Raji (cell line): Measurements from ENCODE around the gene RSKR.
A peak's percentile ranks its signal among the peaks of the same experiment; 100 is the strongest.

Experiments
- POLR2A ChIP-seq: IDR thresholded peaks from 2 replicates; pipeline ENCODE4 v1.6.1; 2011; ENCODE audit warnings: low read depth, low read length, control low read depth; ENCODE audit not compliant: insufficient read depth

The RSKR gene

DNA sequence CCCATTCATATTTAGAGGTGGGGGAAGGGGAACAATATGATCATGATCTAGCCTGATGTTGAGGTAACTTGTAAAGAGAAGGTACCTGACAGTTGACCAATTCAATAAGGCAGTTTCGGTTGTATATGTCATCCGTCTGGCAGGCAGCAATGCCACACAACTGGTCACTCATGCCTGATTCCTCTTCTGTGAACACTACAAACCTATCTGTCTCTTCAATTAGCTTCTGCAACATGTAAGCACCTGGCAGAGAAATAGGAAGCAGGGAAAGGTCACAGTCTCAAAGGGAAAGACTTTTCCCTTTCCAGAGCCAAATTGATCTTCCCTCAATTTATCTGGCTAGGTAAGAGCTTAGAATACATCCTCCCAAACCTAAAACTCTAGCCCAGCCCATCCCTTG is 10.2 kb upstream of the RSKR start:
- no peak for TF ChIP-seq POLR2A

DNA sequence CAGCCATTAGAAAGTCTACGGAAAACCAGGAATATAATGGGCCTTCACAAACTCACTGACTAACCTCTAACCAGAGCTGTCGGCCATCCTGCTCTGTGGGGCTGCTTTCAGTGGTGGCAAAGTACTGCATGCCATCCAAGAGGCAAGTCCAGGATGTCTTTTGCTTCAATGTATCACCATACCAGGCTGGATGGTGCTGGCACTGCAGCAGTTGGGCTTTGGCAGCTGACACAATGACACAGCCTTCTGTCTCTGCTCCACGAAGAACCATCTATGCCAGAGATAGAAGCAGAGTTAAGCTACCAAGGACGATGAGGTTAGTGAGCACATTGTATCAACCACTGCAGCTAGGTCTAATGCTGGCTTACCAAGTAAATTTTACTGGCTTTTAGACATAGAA is 9.7 kb upstream of the RSKR start:
- TF ChIP-seq POLR2A = no peak

DNA sequence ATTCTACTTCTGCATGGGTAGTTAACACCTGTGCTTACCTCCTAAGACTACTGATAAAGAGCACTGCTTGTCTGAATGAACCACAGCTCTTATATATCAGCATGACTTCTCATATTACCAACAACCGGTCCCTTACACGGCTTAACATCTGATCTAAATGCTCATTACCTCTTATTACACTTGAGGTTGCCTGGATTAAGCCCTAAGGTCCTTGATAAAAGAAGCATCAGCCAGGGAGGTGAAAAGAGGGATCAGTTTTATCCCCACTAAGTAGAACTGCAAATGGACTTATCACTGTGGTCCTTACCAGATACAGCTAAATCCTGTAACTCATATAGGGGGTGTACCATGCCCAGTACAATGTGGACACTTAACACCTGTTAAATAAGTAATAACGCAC is 8.2 kb upstream of the RSKR start:
- TF ChIP-seq POLR2A = no peak

DNA sequence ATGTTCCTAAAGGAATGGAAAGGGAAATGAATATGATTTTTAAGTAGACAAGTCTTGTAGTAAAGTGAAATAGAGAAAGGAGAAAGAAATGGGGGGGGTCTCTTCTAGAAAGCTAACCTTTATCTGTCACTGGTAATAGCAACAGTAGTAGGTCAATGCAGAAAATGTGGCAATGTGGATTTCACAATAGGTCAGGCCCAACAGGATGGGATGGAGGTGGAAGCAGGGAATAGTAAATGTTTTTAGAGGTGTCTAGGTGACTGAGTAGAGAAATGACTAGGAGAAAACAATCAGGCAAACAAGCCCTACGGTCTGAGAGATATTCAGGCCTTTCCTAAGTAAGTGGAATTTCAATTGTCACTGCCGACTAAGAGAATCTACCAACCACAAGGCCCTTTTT is 6.0 kb upstream of the RSKR start:
- TF ChIP-seq POLR2A = no peak

DNA sequence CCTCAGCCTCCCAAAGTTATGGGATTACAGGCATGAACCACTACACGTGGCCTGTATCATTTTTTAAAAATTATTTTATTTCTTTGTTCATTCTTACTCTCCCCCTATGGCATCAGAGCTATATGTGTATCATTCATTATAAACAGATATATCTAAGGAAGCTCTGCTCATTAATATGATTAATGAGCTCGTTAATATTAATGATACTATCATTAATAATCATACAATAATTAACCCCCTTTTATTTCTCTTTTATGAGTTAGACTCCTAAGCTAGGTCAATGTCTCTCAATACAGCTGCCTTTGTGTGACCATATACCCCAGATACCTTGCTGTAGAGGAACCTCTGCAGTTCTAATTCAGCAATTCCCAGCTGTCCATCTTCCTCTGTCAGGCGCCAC is 4.5 kb upstream of the RSKR start:
- TF ChIP-seq POLR2A = no peak

DNA sequence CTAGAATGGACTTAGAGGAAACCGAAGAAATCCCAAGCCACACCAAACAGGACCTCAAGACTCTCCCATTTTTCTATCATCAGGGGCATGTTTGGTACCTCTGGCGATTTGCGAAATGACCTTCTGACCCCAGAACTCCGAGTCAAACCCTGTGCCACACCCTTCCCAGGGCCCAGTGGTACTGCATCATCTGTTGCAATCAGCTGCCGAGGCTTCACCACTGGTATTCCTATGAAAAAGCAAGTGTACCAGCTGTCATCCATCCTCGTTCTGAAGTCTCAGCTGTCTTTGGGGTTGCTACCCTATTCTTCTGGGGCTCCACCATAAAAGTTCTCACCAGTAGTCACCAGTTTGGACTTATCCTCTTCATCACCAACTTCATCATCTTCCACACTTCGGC is 2.3 kb upstream of the RSKR start:
- TF ChIP-seq POLR2A = no peak

DNA sequence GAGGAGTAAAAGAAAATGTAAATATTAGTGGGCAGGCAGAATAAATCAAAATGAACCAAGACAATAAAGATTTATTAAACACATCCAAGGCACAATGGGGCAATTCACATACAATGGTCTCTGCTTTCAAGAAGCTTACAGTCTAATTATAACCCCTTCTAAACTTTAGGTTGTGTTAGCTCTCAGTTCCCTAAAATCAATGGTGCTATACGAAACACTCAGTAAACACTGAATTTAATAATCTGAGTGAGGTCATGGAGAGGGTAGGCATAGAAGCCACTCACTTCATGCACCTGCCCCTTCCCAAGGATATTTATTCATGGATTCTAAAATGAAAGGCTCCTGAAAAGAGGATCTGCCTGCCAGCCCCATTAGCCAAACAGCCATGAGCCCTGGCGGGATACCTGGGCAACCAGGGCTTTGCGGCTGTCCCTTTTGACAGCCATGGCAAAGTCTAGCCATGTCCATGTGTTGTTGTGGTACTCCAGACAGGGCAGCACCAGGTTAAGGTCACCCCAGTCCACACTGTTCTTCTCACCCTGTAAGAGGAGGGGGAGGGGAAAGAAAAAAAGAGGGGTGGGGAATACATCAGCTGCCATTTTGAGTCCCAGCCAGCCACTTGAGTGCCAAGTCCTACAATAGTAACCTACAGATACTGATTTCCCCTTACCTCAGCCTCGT is 1.4 kb upstream of the RSKR start:
- TF ChIP-seq POLR2A = no peak

DNA sequence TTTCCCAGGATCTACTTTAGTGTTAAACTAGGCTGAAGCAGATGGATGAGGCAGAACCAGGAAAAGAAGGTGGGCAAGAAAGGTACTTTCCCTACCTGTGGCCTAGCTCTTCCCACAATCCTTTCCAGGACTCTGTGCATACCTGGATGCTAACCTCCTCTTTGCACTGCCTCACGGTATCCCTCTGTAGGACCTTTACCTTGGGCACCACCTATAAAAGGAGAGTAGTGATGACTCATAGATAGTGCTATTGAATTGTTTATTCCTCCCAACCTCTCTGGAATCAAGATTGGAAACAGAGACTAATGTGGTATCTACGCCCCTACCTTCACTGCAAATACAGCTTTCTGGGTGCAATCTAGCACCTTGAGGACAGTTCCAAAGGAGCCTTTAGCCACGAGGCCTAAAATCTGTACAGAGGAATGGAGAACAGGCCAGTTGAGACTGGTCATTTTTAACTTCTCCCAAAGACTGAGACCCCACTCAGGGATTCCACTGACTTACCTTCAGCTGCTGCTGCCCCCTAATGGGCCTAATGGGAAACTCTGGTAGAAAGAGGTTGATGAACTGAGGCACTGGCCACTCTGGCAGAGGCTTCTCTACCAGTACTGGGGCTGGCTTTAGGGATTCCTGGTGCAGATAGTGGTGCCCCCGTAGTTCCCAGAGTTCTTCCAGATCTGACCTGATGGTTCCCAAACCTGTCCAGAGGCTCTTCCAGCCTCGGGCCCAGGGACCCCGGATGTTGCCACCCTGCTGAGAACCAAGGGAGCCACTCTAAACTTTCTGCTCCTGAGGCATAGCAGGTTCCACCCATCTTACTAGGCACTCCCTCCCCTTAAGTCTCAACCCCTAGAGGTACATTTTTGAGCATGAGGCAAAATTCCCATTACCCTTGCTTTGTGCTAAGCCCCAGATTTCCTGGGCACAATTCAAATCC is 781 bp downstream of the RSKR start:
- TF ChIP-seq POLR2A = no peak

DNA sequence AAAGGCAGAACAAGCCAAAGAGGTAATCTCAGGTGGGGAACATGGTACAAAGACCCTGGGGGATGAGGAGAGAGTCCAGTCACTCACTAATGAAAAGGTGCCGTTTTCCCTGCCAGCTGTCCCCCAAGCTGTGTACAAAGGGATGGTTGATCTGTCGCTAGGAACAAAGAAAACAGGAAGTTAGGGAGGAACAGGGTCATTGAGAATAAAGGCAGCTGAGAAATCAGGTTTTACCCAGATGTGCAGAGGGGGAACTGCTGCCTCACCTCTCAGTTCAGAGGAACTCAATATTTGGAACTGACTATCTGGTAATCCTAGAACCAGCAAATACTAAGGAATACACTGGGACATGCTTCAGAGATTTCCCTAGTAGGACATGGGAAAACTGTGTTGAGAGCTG is 1.5 kb downstream of the RSKR start:
- no peak for TF ChIP-seq POLR2A

DNA sequence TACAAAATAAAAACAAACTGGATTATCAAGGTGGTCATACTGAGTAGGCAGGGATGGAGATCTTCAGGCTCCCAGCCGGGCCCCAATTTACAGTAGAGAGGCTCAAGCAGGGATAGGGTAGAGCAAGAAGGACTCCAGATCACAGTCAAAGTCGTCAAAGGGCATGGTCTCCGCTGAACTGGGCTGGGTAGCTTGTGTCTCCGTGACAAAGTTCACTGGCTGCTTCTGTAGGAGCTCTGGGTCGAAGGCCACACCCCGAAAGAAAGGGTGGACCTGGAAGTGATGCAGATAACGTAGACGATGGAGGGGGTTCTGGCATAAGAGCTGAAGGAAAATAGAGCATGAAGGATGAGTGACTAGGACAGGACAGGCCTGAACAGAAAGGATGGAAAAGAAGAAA is 3.6 kb downstream of the RSKR start:
- TF ChIP-seq POLR2A = no peak

DNA sequence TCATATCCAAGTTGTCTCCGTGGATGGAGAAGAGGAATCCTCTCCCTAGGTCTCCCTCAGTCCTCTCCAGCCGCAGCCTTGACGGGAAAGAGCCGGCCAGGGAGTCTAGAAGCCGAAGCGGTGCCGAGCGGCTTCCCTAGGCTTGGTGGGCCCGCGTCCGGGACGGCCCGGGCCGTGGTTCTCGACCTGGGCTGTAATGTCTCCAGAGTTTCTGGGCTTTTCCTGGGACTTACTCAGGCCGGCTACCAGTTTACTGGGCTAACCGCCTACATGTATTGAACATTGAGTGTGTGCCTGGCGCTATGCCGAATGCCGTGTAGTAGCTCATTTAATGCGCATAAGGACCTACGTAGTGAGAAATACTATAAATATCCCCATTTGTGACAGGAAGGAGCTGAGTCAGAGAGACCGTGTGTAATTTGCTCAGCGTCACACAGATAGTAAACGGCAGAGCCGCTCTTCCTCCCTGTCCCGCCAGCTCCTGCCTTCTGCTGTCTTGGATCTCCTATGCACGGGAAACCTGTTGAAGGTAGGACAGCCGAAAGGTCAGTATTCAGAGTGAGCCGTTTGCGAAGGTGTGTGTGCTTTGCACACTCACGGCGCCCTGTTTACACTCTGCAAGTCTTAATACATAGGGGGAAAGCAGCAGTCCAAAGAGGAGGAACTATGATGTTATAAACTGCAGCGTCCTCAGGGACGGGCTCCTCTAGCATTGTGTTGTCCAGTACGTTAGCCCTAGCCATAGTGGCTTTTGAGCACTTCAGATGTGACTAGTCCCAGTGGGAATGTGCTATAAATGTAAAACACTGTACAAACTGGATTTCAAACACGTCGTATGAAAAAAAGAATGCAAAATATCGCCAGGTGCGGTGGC is 14.4 kb downstream of the RSKR start:
- no peak for TF ChIP-seq POLR2A

DNA sequence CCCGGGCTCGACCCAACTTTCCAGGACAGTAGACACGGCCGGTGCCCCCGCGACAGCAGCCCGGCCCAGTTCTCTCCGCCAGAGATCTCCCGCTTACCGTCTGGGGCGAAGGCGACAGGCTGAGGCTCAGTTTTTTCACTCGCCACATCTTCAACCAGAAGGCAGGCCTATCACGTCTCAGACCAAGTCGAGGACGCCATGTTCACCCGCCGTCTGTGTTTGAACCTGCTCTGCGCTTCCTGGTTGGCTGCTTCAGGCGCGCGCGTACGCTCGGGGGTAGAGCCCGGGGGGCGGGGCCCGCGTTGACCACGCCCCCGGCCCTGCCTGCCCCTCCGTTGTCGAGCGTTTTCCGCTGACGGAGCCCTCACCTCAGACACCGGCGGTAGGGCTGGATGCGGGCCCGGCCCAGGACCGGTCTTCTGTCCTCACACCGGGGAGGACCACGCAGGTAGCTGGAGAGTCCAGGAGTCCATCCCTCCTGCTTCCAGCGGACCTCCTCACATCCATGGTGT is 15.1 kb downstream of the RSKR start, which contains the start of gene SPAG5:
Gene SPAG5, minus strand, starts transcription at position 227 of the 512 bp plus-strand sequence. Its CDS starts 79 bp downstream, at position 148.
- TF ChIP-seq POLR2A = peak; percentile 93

DNA sequence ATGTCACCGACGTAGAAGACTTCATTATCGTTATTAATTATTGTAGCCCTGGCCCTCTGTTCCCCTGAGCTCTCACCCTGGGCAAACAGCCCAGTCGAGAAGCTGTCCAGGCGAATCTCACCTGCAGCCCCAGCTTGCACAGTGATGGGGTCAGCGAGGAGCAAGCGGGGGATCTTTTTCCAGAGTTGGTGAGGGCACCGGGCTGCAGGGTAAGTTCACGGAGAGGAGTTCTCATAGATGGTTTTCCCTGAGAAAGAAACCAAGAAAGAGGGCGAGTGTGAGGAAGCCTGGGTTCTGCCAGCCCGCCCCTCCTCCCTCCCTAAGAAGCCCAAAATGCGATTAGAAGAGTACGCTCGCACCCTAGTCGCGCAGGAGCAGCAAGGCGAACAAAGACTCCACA is 15.6 kb downstream of the RSKR start:
- no peak for TF ChIP-seq POLR2A

DNA sequence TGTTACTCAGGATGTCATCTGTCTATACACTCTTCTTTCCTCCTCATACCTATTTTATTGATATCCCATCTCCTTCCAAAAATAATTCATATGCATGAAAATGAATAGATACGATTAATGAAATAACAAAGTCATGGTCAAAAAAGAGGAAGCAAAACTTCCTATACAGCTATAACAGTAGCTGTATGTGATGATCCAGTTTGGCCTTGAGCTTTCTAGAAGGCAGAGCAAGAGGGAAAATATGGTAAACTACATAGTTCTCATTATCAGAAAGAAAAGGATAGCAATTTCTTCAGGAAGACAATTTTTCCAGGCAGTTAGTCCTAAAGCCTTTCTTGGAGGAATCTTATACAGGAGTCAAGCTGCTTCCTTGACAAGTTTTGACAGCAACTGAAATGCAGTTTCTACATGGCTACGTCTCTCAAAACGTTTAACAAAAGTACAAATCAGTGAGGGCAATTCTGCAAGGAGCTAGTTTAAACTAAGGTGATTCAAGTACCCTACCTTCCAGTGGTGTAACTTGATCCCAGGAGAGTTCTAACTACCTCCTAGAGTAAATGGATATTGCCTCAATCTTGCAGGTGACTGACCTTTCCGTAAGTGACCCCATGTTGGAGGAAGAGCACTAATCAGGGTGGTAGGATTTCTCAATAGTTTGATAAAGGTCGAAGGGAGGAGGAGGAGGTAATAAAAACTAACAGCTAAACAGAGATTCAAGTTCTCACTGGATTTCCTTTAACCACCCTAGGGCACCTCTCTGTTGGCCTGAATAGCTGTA is 16.2 kb downstream of the RSKR start:
- no peak for TF ChIP-seq POLR2A

DNA sequence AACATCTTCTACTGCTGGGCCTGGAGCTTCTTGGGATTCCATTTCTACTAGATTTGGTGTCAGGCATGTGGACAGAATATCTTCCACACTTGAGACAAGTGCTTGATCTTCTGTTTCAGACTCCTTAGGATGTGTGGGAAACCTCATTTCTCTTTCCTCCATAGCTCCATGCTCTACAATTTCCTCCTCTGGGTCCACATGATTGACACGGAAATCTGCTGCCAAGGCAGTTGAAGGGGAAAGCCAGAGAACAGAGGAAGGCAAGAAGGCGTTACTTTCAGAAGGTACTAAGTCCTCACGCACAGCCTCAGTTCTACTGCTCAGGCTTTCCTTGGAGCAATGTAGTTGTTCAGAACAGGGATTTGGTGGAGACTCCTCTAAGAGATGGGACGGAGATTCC is 21.7 kb downstream of the RSKR start:
- no peak for TF ChIP-seq POLR2A

DNA sequence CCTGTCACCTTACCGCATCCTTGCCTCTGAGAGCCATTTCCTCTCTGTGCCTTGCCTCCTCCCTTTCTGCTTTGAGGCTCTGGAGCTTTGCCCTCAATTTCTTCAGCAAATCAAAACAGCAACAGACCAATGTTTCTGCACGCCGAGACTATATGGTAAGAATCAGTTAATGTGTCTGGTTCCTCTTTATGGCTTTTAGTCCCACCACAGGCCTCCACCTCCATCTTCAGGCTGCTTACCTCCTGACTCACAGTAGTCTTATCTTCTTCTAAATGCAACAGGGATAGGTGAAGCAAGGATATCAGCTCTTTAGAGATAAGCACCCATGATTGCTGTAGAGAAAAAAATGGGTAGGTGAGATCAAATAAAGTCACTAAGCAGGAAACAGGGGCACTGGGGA is 28.1 kb downstream of the RSKR start:
- TF ChIP-seq POLR2A = no peak
